Mesendoderm (in vitro differentiated cells): Measurements from ENCODE around the gene CARM1.

Experiments used
- DNase-seq: peaks from one replicate; pipeline ENCODE4 v3.0.0; 2013
- H2AK5ac ChIP-seq: 2 replicates; pipeline ENCODE4 v1.6.1; 2013; ENCODE audit warnings: low read length, inconsistent platforms
- H2BK120ac ChIP-seq: 2 replicates; pipeline ENCODE4 v1.6.1; 2013; ENCODE audit warnings: low read depth, mild to moderate bottlenecking, low read length, moderate library complexity, mixed read lengths
- H2BK15ac ChIP-seq: replicated peaks from 2 replicates; pipeline ENCODE4 v1.6.1; 2013; ENCODE audit warnings: low read depth, mild to moderate bottlenecking, moderate library complexity
- H2BK5ac ChIP-seq: 2 replicates; pipeline ENCODE4 v1.6.1; 2013; ENCODE audit warnings: low read length, inconsistent platforms
- H3K18ac ChIP-seq: 2 replicates; pipeline ENCODE4 v1.6.1; 2013; ENCODE audit warnings: mild to moderate bottlenecking, low read length, mixed read lengths
- H3K23ac ChIP-seq: one replicate; pipeline ENCODE4 v1.6.1; 2013; ENCODE audit warnings: low read length
- H3K27ac ChIP-seq: 2 replicates; pipeline ENCODE4 v1.5.1; 2013; ENCODE audit warnings: low read depth, mild to moderate bottlenecking, inconsistent platforms, low read length, moderate library complexity
- H3K27me3 ChIP-seq: 2 replicates; pipeline ENCODE4 v1.6.1; 2013; ENCODE audit warnings: low read length, control low read depth, mild to moderate bottlenecking, inconsistent platforms; ENCODE audit not compliant: insufficient read depth, poor library complexity
- H3K36me3 ChIP-seq: 2 replicates; pipeline ENCODE4 v1.6.1; 2013; ENCODE audit warnings: low read length, inconsistent platforms; ENCODE audit not compliant: control insufficient read depth, insufficient read depth
- H3K4ac ChIP-seq: one replicate; pipeline ENCODE4 v1.6.1; 2013; ENCODE audit warnings: low read depth, mild to moderate bottlenecking, low read length, moderate library complexity
- H3K4me1 ChIP-seq: 2 replicates; pipeline ENCODE4 v1.6.1; 2013; ENCODE audit warnings: low read depth, low read length, inconsistent platforms; ENCODE audit not compliant: control insufficient read depth
- H3K4me2 ChIP-seq: 2 replicates; pipeline ENCODE4 v1.6.1; 2013; ENCODE audit warnings: low read length
- H3K4me3 ChIP-seq: 2 replicates; pipeline ENCODE4 v1.5.1; 2013; ENCODE audit warnings: mild to moderate bottlenecking, low read length
- H3K56ac ChIP-seq: one replicate; pipeline ENCODE4 v1.6.1; 2013; ENCODE audit warnings: low read length
- H3K79me1 ChIP-seq: 2 replicates; pipeline ENCODE4 v1.6.1; 2013; ENCODE audit warnings: low read length, inconsistent platforms
- H3K79me2 ChIP-seq: 2 replicates; pipeline ENCODE4 v1.6.1; 2013; ENCODE audit warnings: mild to moderate bottlenecking, low read length; ENCODE audit not compliant: control insufficient read depth, insufficient read depth
- H3K9ac ChIP-seq: 2 replicates; pipeline ENCODE4 v1.6.1; 2013; ENCODE audit warnings: low read length, inconsistent platforms
- H4K5ac ChIP-seq: one replicate; pipeline ENCODE4 v1.6.1; 2013; ENCODE audit warnings: low read length
- H4K8ac ChIP-seq: one replicate; pipeline ENCODE4 v1.6.1; 2013; ENCODE audit warnings: low read depth, mild to moderate bottlenecking, control low read depth, low read length, moderate library complexity
- WGBS: extraction: QIAGEN DNeasy Blood & Tissue Kit; methylation state at CpG from one replicate; pipeline ENCODE4 v1.1.7; 2013; ENCODE audit warnings: low lambda C conversion rate, missing lambda C conversion rate; ENCODE audit not compliant: insufficient coverage; ENCODE audit errors: extremely low coverage; 5-methylcytosine and 5-hydroxymethylcytosine counted together

Gene CARM1

GRCh38 chr19:10858204-10858828, 13.0 kb upstream of the CARM1 start:
- H3K9ac ChIP-seq, result no peak overlapping the region
- no peak overlapping the region for H4K8ac ChIP-seq
- no CpG with 5 or more reads among the region's 4 CpGs for WGBS
- no peak overlapping the region for H2BK120ac ChIP-seq
- no peak overlapping the region for H3K4me2 ChIP-seq
- H3K18ac ChIP-seq, result no peak overlapping the region
- no peak overlapping the region for H3K23ac ChIP-seq
- peak; percentile 60 for DNase-seq
- no peaks in the 10 kb centered on the region for H3K79me2 ChIP-seq
- no peak overlapping the region for H4K5ac ChIP-seq
- no peak overlapping the region for H3K4me3 ChIP-seq
- no peak overlapping the region for H2BK15ac ChIP-seq
- H3K79me1 ChIP-seq, result no peaks in the 10 kb centered on the region
- H2BK5ac ChIP-seq, result no peak overlapping the region
- no peak overlapping the region for H2AK5ac ChIP-seq
- H3K4me1 ChIP-seq, result no peaks in the 10 kb centered on the region
- no peaks in the 10 kb centered on the region for H3K36me3 ChIP-seq
- H3K27me3 ChIP-seq, result no peaks in the 10 kb centered on the region
- no peak overlapping the region for H3K27ac ChIP-seq
- no peak overlapping the region for H3K56ac ChIP-seq
- H3K4ac ChIP-seq, result no peak overlapping the region

DNA sequence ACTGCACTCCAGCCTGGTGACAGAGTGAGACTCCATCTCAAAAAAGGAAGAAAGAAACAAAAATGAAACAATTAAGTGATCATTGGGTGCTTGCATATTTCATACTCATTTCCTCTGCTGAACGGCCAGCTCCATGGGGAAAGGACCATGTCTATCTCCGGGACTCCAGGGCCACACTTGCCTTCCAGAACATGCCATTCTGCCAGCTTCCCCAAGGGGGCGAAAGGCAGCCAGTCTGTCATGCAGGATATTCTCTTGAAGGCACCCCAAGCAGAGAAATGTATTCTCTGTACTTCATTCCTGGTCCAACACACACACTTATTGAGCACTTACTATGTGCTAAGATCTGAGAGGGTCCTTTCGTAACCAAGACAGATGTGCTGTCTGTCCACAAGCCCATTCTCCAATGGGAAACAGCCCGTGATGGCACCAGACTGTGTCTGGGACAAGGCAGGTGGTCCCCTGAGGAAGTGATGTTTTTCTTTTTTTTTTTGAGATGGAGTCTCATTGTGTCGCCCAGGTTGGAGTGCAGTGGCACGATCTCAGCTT, 10.2 kb upstream of the CARM1 start:
- Histone ChIP-seq H3K4me3 (no peak overlapping the region), H3K18ac (no peak overlapping the region)
- DNase-seq, result peak; percentile 62

GRCh38 chr19:10862561-10863106, 8.7 kb upstream of the CARM1 start:
- no peak overlapping the region for H3K4me3 ChIP-seq
- no peaks in the 10 kb centered on the region for H3K36me3 ChIP-seq
- H3K4me1 ChIP-seq, result no peaks in the 10 kb centered on the region
- H3K23ac ChIP-seq, result no peak overlapping the region
- H2BK120ac ChIP-seq, result no peak overlapping the region
- no peak overlapping the region for H3K9ac ChIP-seq
- H3K56ac ChIP-seq, result no peak overlapping the region
- no peaks in the 10 kb centered on the region for H3K79me1 ChIP-seq
- no peak overlapping the region for H3K18ac ChIP-seq
- H2BK5ac ChIP-seq, result no peak overlapping the region
- H2AK5ac ChIP-seq, result no peak overlapping the region
- WGBS, result no CpG with 5 or more reads among the region's 6 CpGs
- no peak overlapping the region for H4K5ac ChIP-seq
- H3K27me3 ChIP-seq, result no peaks in the 10 kb centered on the region
- H4K8ac ChIP-seq, result no peak overlapping the region
- no peaks in the 10 kb centered on the region for H3K79me2 ChIP-seq
- no peak overlapping the region for H3K4me2 ChIP-seq
- H3K27ac ChIP-seq, result no peak overlapping the region
- H3K4ac ChIP-seq, result no peak overlapping the region
- no peak overlapping the region for H2BK15ac ChIP-seq
- DNase-seq, result no peak

More for the DNA sequence above, 10.2 kb upstream of the CARM1 start:
- no peaks in the 10 kb centered on the region for H3K79me1 ChIP-seq
- no peak overlapping the region for H4K8ac ChIP-seq
- no CpG with 5 or more reads among the region's 7 CpGs for WGBS
- no peaks in the 10 kb centered on the region for H3K4me1 ChIP-seq
- no peaks in the 10 kb centered on the region for H3K79me2 ChIP-seq
- no peak overlapping the region for H3K9ac ChIP-seq
- no peak overlapping the region for H3K56ac ChIP-seq
- no peak overlapping the region for H3K4ac ChIP-seq
- no peak overlapping the region for H4K5ac ChIP-seq
- no peak overlapping the region for H3K4me2 ChIP-seq
- no peaks in the 10 kb centered on the region for H3K27me3 ChIP-seq
- H2BK120ac ChIP-seq, result no peak overlapping the region
- H3K23ac ChIP-seq, result no peak overlapping the region
- no peaks in the 10 kb centered on the region for H3K36me3 ChIP-seq
- H2BK15ac ChIP-seq, result no peak overlapping the region
- H2BK5ac ChIP-seq, result no peak overlapping the region
- no peak overlapping the region for H2AK5ac ChIP-seq
- H3K27ac ChIP-seq, result no peak overlapping the region

DNA sequence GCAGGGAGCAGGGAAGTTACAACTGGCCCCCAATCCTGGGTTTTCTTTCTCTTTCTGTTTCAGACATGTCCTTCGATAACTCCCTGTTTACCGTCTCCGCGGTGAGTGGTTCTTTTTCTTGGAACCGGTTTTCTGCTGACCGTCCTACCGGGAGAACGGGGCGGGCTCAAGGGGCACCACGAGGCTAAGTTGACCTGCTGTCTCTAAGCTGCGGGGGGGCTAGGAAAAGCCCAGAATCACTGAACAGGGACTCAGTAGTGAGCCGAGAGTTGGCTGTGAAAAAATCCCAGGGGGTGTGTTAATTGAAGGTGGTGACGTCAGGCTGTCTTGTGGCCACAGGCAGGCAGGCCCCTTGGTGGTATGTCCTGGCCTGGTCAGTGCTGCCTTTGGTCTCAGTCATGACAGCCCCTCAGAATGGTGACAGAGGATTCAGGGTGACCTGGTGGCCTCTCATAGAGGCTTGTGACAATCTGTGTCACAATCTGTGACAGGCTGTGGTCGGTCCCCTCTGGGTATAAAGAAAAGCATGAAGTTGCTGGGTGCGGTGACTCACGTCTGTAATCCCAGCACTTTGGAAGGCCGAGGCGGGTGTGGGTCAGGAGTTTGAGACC, 8.1 kb upstream of the CARM1 start:
- no peaks in the 10 kb centered on the region for H3K36me3 ChIP-seq
- H2BK120ac ChIP-seq, result no peak overlapping the region
- DNase-seq, result no peak
- no peak overlapping the region for H3K4me2 ChIP-seq
- H3K18ac ChIP-seq, result no peak overlapping the region
- WGBS, result no CpG with 5 or more reads among the region's 18 CpGs
- H2AK5ac ChIP-seq, result no peak overlapping the region
- H3K27ac ChIP-seq, result peak overlapping the region; percentile 66
- no peak overlapping the region for H2BK5ac ChIP-seq
- no peak overlapping the region for H3K4ac ChIP-seq
- no peak overlapping the region for H4K8ac ChIP-seq
- no peak overlapping the region for H4K5ac ChIP-seq
- H2BK15ac ChIP-seq, result no peak overlapping the region
- H3K79me1 ChIP-seq, result no peaks in the 10 kb centered on the region
- H3K23ac ChIP-seq, result no peak overlapping the region
- no peak overlapping the region for H3K56ac ChIP-seq
- H3K79me2 ChIP-seq, result no peaks in the 10 kb centered on the region
- H3K4me3 ChIP-seq, result no peak overlapping the region
- H3K27me3 ChIP-seq, result no peaks in the 10 kb centered on the region
- no peaks in the 10 kb centered on the region for H3K4me1 ChIP-seq
- H3K9ac ChIP-seq, result no peak overlapping the region

DNA sequence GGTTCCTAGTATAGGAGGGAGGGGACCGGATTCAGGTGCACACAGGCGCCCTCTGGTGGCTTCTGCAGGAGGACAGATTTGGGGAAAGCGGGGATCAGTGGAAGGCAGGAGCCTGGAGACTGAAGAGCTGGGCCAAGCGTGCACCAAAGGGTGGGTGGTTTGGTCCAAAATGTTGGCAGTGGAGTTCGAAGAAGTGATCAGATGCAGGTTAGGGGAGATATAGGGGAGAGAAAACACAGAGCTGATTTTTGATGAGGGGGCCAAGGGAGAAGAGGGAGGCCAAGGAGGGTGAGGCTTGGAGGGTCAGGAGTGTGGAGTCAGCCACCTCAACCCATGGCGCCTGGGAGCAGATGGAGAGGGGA, 6.8 kb upstream of the CARM1 start:
- no peak overlapping the region for H2BK5ac ChIP-seq
- WGBS, result no CpG with 5 or more reads among the region's 6 CpGs
- no peak overlapping the region for H4K5ac ChIP-seq
- H3K4me2 ChIP-seq, result no peak overlapping the region
- H3K4me3 ChIP-seq, result no peak overlapping the region
- H3K23ac ChIP-seq, result no peak overlapping the region
- no peaks in the 10 kb centered on the region for H3K27me3 ChIP-seq
- H3K79me2 ChIP-seq, result no peaks in the 10 kb centered on the region
- no peak overlapping the region for H4K8ac ChIP-seq
- H3K18ac ChIP-seq, result no peak overlapping the region
- H3K9ac ChIP-seq, result no peak overlapping the region
- H3K36me3 ChIP-seq, result no peaks in the 10 kb centered on the region
- H3K27ac ChIP-seq, result no peak overlapping the region
- DNase-seq, result peak; percentile 79
- H3K79me1 ChIP-seq, result no peaks in the 10 kb centered on the region
- H2BK15ac ChIP-seq, result no peak overlapping the region
- no peak overlapping the region for H2BK120ac ChIP-seq
- no peak overlapping the region for H3K4ac ChIP-seq
- no peak overlapping the region for H2AK5ac ChIP-seq
- H3K4me1 ChIP-seq, result no peaks in the 10 kb centered on the region
- H3K56ac ChIP-seq, result no peak overlapping the region
